DMS53 (cell line): ENCODE data around the gene PAOX.
"Not testable (repeated sequence)": the region's sequence is repeated elsewhere in the genome, so short reads cannot be mapped to it uniquely, and the experiment has no call there.

Source experiments
- DNase-seq: peaks from one replicate; lab custom pipeline; 2025; lab: John Stamatoyannopoulos, UW

Gene PAOX

DNA sequence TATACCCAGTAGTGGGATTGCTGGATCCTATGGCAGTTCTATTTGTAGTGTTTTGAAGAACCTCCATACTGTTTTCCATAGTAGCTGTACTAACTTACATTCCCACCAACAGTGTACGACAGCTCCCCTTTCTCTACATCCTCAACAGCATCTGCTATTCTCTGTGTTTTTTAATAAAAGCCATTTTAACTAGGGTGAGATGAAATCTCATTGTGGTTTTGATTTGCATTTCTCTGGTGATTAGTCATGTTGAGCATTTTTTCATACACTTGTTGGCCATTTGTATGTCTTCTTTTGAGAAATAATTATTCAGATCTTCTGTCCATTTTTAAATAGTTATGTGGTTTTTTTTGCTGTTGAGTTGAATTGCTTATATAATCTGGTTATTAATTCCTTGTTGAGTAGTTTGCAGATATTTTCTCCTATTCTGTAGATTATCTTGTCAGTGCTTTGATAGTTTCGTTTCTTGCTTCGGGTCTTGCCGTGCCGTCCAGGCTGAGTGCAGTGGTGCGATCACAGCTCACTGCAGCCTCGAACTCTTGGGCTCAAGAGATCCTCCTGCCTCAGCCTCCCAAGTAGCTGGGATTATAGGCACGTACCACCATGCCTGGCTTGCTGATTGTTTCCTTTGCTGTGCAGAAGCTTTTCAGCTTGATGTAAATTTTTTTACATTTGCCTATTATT is 26.9 kb downstream of the PAOX start:
- DNase-seq: no peak

DNA sequence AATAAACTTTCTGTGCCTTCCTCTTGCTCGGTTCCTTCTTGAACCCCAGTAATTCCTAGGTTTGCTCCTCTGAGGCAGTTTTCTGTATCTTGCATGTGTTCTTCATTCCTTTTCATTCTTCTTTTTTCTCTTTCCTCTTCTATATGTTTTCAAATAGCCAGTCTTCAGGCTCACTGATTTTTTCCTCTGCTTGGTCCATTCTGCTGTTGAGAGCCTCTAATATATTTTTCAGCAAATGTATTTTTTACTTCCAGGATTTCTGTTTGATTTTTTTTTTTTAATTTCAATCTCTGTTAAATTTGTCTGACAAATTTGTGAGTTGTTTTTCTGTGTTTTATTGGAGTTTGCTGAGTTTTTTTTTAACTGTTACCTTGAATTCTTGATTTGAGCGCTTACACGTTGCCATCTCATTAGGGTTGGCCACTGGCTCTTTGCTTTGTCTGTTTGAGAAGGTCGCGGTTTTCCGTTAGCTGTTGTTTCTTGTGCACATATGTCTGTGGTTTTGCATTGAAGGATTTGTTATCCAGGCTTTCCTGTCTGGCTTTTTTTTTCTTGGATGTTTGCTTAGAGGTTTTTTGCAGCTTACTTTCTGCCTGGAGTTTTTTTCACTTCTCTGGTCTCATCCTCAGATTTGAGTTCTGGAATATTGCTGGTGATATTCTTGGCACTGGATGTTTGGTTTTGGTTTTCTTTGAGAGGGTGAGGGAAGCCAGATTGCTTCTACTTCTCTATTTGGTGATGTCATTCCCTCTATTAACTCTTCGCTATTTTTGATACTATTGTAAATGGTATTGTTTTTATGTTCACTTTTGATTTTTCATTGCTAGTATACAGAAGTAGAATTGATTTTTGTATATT is 32.7 kb downstream of the PAOX start:
- DNase-seq: no peak

DNA sequence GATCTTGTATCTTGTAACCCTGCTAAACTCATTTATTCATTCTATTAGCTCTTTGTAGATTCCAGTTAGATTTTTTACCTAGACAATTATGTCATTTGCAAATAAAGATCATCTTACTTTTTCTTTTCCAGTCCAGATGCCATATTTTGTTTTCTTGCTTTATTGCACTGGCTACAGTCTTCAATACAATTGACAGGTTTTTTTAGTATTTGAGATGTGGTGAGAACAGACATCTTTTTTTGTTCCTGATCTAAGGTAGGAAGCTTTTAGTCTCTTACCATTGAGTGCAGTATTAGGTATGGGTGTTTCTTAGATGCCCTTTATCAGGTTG is 33.3 kb downstream of the PAOX start:
- no peak for DNase-seq

DNA sequence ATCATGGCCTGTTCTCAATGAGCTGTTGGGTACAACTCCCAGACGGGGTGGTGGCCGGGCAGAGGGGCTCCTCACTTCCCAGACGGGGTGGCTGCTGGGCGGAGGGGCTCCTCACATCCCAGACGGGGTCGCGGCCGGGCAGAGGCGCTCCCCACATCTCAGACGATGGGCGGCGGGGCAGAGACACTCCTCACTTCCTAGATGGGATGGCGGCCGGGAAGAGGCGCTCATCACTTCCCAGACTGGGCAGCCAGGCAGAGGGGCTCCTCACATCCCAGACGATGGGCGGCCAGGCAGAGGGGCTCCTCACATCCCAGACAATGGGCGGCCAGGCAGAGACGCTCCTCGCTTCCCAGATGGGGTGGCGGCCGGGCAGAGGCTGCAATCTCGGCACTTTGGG is 35.3 kb downstream of the PAOX start:
- DNase-seq: not testable (repeated sequence)

DNA sequence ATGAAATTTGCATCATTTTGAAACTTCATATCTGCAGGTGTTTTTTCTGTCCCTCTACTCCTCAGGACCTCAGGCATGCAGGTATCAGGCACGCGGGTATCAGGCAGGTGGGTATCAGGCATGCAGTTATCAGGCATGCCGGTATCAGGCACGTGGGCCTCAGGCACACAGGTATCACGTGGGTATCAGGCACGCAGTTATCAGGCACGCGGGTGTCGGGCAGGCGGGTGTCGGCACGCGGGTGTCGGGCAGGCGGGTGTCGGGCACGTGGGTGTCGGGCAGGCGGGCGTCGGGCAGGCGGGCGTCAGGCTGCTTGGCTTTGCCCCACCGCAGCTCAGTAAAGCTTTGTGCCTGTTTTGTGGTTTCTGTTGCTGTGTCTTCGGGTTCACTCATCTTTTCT is 36.7 kb downstream of the PAOX start:
- no peak for DNase-seq

DNA sequence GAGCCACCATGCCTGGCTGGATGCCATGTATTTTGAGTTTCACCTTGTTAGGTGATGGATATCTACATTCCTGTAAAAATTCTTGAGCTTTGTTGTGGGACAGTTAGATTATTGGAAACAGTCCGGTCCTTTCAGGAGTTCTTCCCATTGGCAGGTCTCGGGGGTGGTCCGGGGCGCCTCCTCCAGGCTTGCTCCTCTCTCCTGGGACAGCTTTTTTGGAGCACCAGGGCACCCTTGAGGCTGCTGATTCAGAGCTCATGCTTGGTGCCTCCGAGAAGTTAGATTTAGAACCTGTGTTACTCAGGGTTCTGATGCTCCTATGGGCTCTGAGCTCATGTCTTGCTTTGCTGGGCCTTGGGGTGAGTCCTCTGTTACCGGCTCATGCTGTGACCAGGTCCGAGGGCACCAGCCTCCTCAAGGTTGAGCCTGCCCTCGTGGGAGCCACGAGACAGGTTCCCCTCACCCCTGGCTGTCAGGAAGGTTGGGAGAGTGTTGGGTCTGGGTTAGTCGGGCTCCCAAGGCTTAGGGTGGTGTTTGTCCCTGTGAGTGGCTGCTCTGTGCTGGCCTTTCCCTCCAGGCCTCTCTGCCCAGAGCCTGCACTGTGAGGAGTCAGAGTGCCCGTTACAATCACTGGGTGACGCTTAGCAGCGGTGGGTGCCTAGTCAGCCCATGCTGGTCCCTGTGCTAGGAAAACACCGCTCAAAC is 39.4 kb downstream of the PAOX start:
- DNase-seq: no peak

DNA sequence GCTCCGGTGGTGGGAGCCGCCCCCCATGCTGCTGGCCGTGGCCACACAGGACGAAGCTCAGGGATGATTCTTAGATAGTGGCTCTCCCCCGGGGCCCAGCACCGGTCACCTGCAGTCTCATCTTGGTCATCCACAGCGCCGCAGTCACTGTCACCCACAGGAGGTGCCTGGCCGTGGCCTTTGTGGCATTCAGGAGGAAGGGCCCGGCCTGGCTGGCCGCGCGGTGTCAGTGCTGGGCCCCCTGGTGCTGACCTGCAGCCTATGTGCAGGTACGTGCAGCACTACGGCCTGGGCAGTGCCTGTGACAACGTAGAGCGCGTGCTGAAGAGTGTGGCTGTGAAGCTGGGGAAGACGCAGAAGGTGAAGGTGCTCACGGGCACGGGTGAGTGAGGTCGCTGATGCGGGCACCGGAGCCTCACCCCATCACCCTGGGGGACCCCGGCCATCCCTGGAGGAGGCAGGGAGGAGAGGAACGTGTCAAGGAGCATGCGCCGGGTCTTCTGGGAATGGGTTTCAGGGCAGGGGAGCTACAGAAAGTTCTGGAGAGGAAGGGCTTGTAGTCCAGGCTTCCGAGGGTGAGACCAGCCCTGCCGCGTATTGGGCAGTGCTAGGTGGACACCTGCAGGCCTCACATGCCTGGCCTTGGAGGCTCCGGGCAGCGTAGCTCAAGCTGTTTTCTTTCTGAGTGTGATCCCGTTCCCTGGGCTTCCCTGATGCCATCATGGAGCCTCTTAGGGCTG is 40.3 kb downstream of the PAOX start:
- DNase-seq: no peak

DNA sequence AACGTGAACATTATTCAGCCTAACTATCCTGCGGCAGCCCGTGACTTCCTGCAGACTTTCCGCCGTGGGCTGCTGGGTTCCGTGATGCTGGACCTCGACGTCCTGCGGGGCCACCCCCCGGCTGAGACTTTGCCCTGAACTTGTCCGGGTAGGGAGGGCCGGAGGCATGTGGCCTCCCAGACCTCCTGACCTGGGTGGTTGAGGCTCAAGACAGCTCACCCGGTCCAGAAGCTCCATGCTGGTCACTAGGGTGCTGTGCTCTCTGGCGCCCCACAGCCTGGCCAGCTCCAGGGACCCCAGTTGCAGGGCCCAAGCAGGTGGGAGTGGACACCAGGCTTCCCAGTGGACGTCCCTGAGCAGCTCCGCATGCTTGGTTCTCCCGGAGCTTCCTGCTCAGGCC is 41.0 kb downstream of the PAOX start:
- no peak for DNase-seq

DNA sequence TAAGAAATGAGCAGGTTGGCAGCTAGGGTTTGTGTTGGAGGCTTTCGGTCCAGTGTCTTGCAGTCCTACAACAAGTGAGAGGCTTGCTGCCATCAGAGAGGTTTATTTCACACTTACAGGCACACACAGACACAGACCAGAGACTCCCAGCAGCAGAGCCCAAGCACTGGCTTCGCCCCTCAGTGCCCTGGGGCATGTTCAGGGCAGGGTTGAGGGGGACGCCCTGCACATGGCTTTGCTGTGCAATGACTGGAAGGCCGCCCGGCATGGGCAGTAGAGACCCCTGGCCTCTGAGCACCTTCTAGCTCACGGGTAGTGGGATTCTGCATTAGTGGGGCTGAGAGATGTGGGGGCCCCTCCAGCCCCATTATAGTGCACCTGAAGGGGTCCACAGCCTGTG is 41.5 kb downstream of the PAOX start:
- no peak for DNase-seq

DNA sequence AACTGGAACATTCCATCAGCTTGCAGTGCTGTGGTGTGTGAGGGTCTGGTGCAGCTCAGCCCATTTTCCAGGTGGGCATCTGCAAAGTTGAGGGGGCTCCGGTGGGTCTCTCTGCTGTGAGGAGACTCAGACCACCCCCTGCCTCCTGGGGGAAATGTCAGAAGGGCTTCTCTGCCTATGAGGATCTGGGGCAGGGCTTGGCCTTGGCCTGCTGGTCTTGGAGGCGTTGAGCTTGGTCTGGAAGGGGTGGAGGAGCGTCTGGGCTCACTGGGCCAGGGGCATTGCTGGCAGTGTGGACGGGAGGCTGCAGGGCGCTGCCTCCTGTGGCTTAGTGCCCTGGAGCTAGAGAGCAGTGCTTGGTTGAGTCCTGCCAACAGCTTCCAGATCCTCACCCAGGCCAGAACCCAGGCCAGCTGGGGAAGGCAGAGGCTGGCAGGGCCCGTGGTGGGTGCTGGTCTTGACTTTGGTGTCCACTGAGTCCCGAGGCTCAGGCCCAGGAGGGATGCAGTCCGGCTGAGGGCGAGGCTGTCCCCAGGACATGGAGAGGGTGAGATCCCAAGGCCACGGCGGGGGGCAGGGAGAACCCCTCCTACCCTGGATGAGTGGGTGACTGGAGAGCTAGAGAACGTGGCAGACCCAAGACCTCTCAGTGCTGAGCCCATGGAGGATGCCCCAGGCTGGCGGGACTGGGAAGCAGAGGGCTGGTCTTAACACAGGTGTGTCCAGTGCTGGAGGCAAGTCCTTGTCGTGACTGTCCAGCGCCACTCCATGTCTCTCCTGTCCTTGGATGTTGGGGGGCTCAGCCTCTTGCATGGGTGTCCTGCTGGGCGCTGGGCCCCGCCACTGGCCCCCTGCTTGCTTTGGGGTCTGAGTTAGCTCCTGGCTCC is 42.5 kb downstream of the PAOX start:
- DNase-seq: no peak

DNA sequence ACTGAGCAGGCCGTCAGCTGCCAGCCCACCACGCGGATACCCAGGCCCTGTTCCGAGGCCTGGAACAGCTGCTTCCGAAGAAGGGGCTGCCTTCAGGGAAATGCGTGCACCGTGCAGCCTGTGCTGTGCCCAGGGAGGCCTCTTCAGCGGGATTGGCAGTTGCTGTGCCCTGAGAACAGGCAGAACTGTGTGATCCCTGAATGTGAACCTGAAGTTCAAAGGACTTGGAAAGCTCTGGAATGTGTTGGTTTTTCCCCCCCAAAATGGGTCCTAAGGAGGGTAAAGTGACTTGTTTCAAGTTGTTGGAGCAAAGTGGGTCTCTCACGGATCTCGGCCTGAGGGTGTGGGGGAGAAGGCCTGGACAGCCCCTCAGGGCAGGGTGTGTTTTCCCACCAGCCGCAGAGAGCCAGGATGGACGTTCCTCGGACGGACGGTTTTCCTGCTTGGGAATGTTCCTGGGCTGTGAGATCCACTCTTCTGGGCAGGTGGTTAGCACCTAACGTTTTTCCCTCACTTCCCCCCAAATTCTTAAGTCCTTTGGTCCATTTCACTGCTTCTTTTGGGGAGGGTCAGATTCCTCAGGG is 43.3 kb downstream of the PAOX start:
- no peak for DNase-seq

DNA sequence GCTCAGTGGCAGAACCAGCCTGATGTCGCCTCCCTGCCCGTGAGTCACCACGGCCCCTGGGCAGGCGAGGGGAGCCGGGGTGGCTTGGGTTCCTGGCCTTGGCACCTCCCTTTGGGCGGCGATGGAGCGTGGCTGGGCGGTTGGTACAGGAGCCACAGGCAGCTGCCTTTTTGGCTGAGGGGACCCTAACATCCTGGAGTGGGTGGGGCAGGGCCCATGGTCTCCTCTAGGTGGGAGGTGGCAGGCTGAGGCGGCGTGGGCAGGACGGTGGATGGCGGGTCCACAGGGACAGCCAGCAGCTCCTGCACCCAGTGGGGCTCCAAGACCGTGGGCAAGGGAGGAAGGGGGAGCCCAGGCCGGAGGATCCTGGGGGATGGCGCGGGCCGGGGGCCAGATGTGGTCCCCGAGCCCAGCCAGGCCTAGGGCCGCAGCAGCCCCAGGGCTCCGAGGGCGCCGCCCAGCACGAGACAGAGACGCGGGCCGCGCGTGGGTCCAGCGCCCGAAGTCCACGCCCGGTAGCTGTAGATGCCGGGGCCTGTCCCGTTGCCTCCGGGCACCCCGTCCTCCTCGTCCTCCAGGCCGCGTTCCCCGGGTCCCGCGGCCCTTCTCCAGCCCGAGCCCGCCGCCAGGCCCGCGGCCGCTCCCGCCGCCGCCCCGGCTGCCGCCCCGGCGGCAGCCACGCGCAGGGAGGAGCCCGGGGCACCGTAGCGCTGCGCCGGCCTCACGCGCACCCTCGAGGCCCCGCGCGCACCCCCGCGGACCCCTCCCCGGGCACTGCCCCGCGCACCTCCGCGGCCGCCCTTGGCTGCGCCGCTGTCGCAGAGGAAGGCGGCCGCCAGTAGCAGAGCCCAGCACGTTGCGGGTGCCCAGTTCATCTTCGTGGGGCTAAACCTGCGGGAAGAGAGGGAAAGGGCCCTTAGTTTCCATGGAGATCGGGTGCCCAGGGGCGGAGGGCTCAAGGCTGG is 44.0 kb downstream of the PAOX start:
- no peak for DNase-seq

DNA sequence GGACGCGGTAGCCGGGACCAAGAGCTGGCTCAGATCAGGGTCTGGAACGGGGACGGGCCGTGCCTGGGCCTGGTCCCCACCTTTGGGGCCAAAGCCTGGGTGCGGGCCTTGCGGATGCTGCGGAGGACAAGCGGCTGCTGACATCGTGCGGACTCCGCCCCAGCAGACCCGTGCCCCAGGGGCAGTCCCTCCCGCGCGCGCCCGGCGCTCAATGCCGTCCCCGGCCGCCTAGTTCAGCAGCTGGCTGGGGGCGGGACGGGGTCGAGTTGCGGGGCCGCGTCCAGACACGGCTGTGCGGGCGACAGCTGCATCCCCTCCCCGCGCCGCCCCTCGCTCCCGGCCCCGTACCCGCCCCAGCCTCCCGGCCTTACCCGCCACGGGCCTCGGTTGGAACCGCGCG is 45.0 kb downstream of the PAOX start:
- not testable (repeated sequence) for DNase-seq

DNA sequence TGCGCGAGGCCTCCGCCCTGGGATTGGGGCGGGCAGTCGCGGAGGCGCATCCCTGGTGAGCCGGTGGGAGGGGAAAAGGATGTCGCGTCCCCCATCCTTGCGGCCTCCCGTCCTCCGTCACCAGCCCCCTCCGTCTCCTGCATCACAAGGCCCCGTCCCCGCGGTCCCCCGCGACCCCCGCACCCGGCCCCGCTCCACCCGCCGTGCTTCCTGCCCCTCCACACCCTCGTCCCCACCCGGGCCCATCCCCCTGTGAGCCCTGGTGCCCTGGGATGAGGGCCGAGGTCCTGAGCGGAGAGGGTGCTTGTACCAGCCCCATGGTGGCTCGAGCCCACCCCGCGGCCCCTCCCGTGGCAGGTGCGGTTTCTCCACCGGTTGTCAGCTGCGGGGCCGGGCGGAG is 45.5 kb downstream of the PAOX start, which contains the start of gene SPRN:
Gene SPRN (minus strand): TSS at position 25 of the 400 bp plus-strand sequence. CDS start 944 bp downstream, outside the sequence.
- DNase-seq: not testable (repeated sequence)

DNA sequence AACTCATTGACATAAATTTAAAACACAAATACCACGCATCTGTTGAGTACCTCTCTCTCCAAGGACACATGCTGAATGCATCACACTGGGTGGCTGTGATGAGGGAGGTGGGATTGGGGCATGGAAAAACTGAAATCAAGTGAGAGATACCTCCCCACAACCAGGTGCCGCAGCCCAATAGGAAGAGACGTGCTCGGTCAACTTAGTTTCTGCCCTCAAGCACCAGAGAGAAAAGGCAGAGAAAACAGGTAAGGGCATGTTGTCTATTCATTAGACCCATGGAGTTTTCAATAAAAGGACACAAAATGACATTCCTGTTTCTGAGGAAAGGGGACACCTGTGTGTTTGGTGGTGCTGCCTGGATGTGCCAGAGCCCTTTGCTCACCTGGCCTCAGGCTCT is 50.5 kb downstream of the PAOX start:
- not testable (repeated sequence) for DNase-seq

DNA sequence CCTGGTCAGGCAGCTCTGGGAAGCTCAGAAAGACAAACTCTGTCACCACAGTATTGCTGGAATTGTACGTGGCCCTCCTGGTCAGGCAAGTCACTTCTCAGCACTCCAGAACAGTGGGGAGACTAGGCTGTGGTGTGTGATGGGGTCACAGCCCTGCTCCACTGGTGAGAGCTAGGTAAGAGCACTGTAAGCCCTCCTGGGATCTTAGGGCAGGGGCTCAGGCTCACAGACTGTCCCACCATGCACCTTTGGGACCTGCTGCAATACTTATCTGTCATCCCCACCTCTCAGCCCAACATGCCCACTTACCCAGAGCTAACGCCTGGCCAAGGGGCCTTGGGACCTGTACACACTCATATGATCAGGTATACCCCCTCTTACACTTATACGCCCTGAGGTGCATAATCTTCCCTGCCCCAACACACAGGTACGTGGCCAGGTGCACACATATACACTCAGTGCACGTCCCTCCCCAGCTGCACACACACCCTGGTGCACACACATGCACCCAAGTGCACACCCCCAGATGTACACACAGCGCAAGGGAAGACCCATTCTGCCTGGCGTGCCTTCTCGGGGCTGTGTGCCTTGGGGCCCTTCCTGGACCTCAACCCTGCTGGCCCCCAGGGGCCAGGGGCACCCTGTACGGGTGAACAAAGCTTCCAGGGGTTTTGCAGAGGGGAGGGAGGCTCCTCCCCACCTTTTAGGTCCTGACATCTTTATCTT is 53.0 kb downstream of the PAOX start:
- not testable (repeated sequence) for DNase-seq

DNA sequence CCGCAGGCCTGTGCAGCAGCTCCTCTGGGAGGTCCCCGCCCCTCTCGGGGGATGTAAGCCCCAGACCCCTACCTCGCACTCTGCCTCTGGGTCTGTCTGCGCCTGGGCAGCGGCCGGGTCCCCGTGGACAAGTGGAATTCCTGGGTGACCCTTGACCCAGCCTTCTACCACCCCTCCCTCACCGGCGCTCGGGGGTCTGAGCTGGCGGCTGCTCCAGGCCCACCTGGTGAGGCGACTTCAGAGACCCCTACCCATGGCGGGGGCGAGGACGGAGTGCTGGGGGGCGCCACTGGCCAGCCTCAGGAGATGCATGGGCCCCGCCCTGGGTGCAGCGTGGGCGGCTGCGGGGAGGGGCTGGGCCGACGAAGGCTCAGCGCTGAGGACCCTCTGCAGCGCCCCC is 53.7 kb downstream of the PAOX start:
- DNase-seq: not testable (repeated sequence)

DNA sequence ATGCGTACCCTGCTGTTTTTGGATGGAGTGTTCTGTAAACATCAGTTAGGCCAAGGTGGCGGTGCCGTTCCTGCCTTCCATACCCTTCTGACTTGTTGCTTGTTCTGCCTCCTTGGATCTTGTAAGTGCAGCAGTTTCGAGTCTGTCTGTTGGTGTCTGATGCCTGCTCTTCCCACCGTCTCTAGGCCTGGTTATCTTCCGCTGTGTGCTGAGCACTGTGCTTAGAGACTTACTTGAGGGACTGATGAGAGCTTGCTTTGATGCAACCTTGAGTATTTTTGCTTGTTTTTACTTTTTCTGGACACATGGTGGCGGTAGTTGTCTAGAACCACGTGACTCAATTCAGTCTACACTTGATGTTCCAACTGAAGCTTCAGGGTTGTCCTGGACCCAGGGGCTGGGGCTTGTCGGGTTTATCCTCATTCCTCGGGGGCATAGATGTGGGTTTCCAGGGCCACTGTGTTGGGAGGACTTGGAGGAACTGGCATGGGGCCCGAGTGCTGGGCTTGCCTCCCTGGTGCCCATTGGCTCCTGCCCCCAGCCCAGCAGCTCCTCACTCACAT is 59.7 kb downstream of the PAOX start:
- DNase-seq: peak; percentile 53
